ENCODE results near the gene PLA2G5.

- TF ChIP-seq CTCF (IDR thresholded peaks at IDR 0.05): no peak
- TF ChIP-seq POLR2A (IDR thresholded peaks at IDR 0.05): no peak
These were observed 20.6 kb downstream of the PLA2G5 start for GRCh38 chr1:20090641-20091040.
